Uterus (tissue), 4 donors: ENCODE results near the gene H1-8. TPM values are rescaled to one million over a fixed set of nuclear protein-coding genes. Genes with fewer than 3 reads are reported as not detected.

Experiments used
- DNase-seq, 2 donors: peaks; one replicate each; pipeline ENCODE4 v3.0.0-alpha.2; 2019 to 2020
- H3K27ac ChIP-seq, 2 donors: fragments of 200-600 bp; sonication (generic); 1 replicate in 1 of 2; 2 replicates in 1 of 2; pipeline ENCODE4 v1.5.1; 2016 to 2018
- H3K27me3 ChIP-seq, 2 donors: fragments of 200-600 bp; sonication (generic); one replicate each; pipeline ENCODE4 v1.5.1; 2018 to 2019; ENCODE audit warnings: control low read depth in 1 of 2
- H3K36me3 ChIP-seq, 2 donors: fragments of 200-600 bp; sonication (generic); one replicate each; pipeline ENCODE4 v1.5.1; 2019; ENCODE audit warnings: control low read depth in 1 of 2
- H3K4me1 ChIP-seq, 2 donors: fragments of 200-600 bp; sonication (generic); one replicate each; pipeline ENCODE4 v1.5.1; 2018 to 2019; ENCODE audit warnings: control low read depth in 1 of 2
- H3K4me3 ChIP-seq, 2 donors: fragments of 200-600 bp; sonication (generic); 1 replicate in 1 of 2; 2 replicates in 1 of 2; pipeline ENCODE4 v1.5.1; 2018 to 2019; ENCODE audit warnings: mild to moderate bottlenecking in 1 of 2
- H3K9me3 ChIP-seq, 2 donors: fragments of 200-600 bp; sonication (generic); one replicate each; pipeline ENCODE4 v1.5.1; 2019; ENCODE audit warnings: control low read depth in 1 of 2
- POLR2A ChIP-seq, 2 donors: fragments of 450-650 bp; IDR thresholded peaks; one replicate each; pipeline ENCODE4 v1.6.1; 2016; ENCODE audit warnings: antibody characterized with exemption in 2 of 2, mild to moderate bottlenecking in 1 of 2, moderate library complexity in 1 of 2
- intact Hi-C: fragments of 100-400 bp; cut with DNase I; formaldehyde crosslinking; loops from one replicate; pipeline ENCODE4 v1.15.1; 2023; ENCODE audit warnings: low total_unique reads
- total RNA-seq, 4 donors: library from RNA; depleted of rRNA in 3 of 4; stranded (reverse); fragments of >200 nt in 3 of 4; gene quantifications; one replicate each; pipeline versions ENCODE4 v1.1.0 to v1.2.4, GENCODE V29; 2014 to 2023
- TF ChIP-seq, protein P1 (sequence below), 4 experiments: fragments of 200-600 bp in 2 of 4; fragments of 450-650 bp in 2 of 4; sonication (generic) in 2 of 4; IDR thresholded peaks; one replicate each; pipeline ENCODE4 v1.5.1; 2016 to 2019; ENCODE audit warnings: antibody characterized with exemption in 4 of 4, mild to moderate bottlenecking in 2 of 4, moderate library complexity in 1 of 4
- donor health status: DM: yes; HTN: yes; CAD: no.

Gene H1-8
- total RNA-seq, 4 donors from 2014 or later: not detected

DNA sequence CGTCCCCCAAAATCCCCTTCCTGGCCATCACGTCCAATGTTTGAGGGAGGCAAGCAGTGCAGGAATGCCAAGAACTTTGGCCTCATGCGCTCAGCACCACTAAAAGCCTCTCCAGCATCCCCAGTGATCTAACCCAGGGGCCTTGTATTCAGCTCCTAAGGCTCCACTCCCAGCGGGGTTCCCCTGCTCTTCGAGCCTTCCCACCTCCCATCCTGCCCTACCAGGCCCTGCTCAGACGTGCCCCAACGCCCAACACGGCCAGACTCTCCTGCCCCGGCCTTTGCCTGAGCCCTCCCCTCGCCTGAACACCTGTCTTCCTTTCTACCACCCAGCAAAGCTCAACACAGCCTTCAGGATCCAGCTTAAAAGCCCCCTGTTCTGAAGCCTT lies 33.0 kb downstream of the H1-8 start:
- no peaks in the 10 kb centered on the region for H3K9me3 ChIP-seq
- no peak overlapping the region for H3K27ac ChIP-seq
- TF ChIP-seq POLR2A (IDR thresholded peaks at IDR 0.05): no peak
- TF ChIP-seq, protein P1, sequence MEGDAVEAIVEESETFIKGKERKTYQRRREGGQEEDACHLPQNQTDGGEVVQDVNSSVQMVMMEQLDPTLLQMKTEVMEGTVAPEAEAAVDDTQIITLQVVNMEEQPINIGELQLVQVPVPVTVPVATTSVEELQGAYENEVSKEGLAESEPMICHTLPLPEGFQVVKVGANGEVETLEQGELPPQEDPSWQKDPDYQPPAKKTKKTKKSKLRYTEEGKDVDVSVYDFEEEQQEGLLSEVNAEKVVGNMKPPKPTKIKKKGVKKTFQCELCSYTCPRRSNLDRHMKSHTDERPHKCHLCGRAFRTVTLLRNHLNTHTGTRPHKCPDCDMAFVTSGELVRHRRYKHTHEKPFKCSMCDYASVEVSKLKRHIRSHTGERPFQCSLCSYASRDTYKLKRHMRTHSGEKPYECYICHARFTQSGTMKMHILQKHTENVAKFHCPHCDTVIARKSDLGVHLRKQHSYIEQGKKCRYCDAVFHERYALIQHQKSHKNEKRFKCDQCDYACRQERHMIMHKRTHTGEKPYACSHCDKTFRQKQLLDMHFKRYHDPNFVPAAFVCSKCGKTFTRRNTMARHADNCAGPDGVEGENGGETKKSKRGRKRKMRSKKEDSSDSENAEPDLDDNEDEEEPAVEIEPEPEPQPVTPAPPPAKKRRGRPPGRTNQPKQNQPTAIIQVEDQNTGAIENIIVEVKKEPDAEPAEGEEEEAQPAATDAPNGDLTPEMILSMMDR (IDR thresholded peaks at IDR 0.05): no peak
- peaks cover 0 to 11% of the 10 kb centered on the region in 2 donors for H3K4me1 ChIP-seq
- DNase-seq: no peak
- H3K4me3 ChIP-seq: no peak overlapping the region
- H3K36me3 ChIP-seq: no peaks in the 10 kb centered on the region
- intact Hi-C loops: no loop called here
- H3K27me3 ChIP-seq: no peaks in the 10 kb centered on the region

- peaks cover 0 to 11% of the 10 kb centered on the region in 2 donors for H3K4me1 ChIP-seq
- H3K27ac ChIP-seq: peak overlapping the region in 1 of 2 donors; percentile 52
- H3K4me3 ChIP-seq: no peak overlapping the region
- H3K36me3 ChIP-seq: no peaks in the 10 kb centered on the region
- H3K9me3 ChIP-seq: no peaks in the 10 kb centered on the region
- intact Hi-C loops: no loop called here
- H3K27me3 ChIP-seq: no peaks in the 10 kb centered on the region
- no peak for DNase-seq
- no peak for TF ChIP-seq POLR2A (IDR thresholded peaks at IDR 0.05)
These were observed 33.8 kb downstream of the H1-8 start for GRCh38 chr3:129576514-129577352.

DNA sequence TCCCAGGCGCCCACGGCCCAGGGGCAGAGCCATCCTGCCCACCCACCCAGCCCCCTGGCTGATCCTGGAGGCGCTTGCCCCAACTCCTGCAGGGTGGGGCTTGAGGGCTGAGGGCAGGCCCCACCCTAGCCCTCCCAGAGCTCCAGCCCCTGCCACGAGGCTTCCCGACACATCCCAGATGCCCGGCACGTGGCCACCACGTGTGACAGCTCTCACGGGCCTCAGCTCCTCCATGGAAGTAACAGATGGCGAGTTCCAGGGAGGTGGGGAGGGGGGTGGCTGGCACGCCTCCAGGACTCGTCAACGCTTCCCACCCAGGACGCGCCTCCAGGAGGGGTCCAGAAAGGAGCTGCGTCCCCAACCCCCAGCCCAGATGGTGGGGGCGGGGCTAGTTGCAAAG lies 34.4 kb downstream of the H1-8 start:
- TF ChIP-seq, protein P1 (IDR thresholded peaks at IDR 0.05): no peak
- TF ChIP-seq POLR2A (IDR thresholded peaks at IDR 0.05): no peak
- Histone ChIP-seq H3K27ac (peak overlapping the region; percentile 24 to 52), H3K27me3 (no peaks in the 10 kb centered on the region), H3K4me3 (no peak overlapping the region), H3K36me3 (no peaks in the 10 kb centered on the region), H3K9me3 (no peaks in the 10 kb centered on the region), H3K4me1 (peaks cover 0 to 11% of the 10 kb centered on the region in 2 donors)
- peak in 1 of 2 donors; percentile 58 for DNase-seq
- intact Hi-C loops: no loop called here

GRCh38 chr3:129577925-129578786 lies 35.2 kb downstream of the H1-8 start:
- intact Hi-C loops: no loop called here
- Histone ChIP-seq H3K36me3 (no peaks in the 10 kb centered on the region), H3K4me3 (no peak overlapping the region), H3K27me3 (no peaks in the 10 kb centered on the region), H3K4me1 (peaks cover 0 to 11% of the 10 kb centered on the region in 2 donors), H3K9me3 (no peaks in the 10 kb centered on the region), H3K27ac (peak overlapping the region; percentile 24 to 52)
- TF ChIP-seq, protein P1 (IDR thresholded peaks at IDR 0.05): no peak
- TF ChIP-seq POLR2A (IDR thresholded peaks at IDR 0.05): no peak
- no peak for DNase-seq

DNA sequence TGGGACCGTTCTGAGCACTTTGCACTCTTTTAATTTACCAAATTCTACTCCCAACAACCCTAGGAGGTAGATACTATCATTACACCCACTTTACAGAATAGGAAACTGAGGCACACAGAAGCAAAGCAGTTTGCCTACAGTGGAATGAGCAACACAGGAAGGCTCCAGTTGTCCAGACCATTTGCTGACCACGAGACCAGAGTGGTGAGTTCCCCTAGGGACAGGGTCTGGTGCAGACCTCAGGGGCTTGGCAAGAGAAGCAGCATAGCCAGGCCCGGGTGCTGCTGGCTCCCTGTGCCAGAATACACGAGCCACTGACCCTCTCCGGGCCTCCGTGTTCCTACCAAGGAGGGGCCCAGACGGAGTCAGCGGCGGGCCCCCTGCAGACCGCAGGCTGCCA lies 37.0 kb downstream of the H1-8 start:
- no peak for DNase-seq
- intact Hi-C loops: no loop called here
- H3K4me1 ChIP-seq: peaks cover 0 to 11% of the 10 kb centered on the region in 2 donors
- H3K9me3 ChIP-seq: no peaks in the 10 kb centered on the region
- H3K4me3 ChIP-seq: no peak overlapping the region
- no peak overlapping the region for H3K27ac ChIP-seq
- H3K27me3 ChIP-seq: no peaks in the 10 kb centered on the region
- no peak for TF ChIP-seq POLR2A (IDR thresholded peaks at IDR 0.05)
- TF ChIP-seq, protein P1 (IDR thresholded peaks at IDR 0.05): no peak
- no peaks in the 10 kb centered on the region for H3K36me3 ChIP-seq
